IMR-90 (cell line): ENCODE measurements around the gene FUT7.

Experiments
- BHLHE40 ChIP-seq: fragments of 150-350 bp; IDR thresholded peaks from 2 replicates; pipeline ENCODE4 v1.6.1; 2016; ENCODE audit warnings: mild to moderate bottlenecking, low read depth, low read length
- CEBPB ChIP-seq: IDR thresholded peaks from 2 replicates; pipeline ENCODE4 v1.6.1; 2012; ENCODE audit warnings: low read depth, low read length, improper control_type of control experiment
- FOS ChIP-seq: fragments of 150-350 bp; IDR thresholded peaks from 2 replicates; pipeline ENCODE4 v1.6.1; 2016; ENCODE audit warnings: low read depth, low read length
- MAFK ChIP-seq: IDR thresholded peaks from 2 replicates; pipeline ENCODE4 v1.6.1; 2012; ENCODE audit warnings: low read depth, low read length, improper control_type of control experiment
- MAZ ChIP-seq: IDR thresholded peaks from 2 replicates; pipeline ENCODE4 v1.6.1; 2012; ENCODE audit warnings: low read depth, mild to moderate bottlenecking, low read length, improper control_type of control experiment, moderate library complexity, borderline replicate concordance
- POLR2A ChIP-seq: IDR thresholded peaks from 2 replicates; pipeline ENCODE4 v1.6.1; 2012; ENCODE audit warnings: mild to moderate bottlenecking, low read depth, low read length
- RAD21 ChIP-seq: IDR thresholded peaks from 2 replicates; pipeline ENCODE4 v1.6.1; 2012; ENCODE audit warnings: low read length, improper control_type of control experiment
- RCOR1 ChIP-seq: IDR thresholded peaks from 2 replicates; pipeline ENCODE4 v1.6.1; 2012; ENCODE audit warnings: mild to moderate bottlenecking, low read length, improper control_type of control experiment; ENCODE audit not compliant: insufficient replicate concordance
- RFX5 ChIP-seq: IDR thresholded peaks from 2 replicates; pipeline ENCODE4 v1.8.0; 2012; ENCODE audit warnings: low read depth, mild to moderate bottlenecking, low read length, moderate library complexity
- SMC3 ChIP-seq: fragments of 150-350 bp; IDR thresholded peaks from 2 replicates; pipeline ENCODE4 v1.6.1; 2016; ENCODE audit warnings: low read depth, mild to moderate bottlenecking, antibody characterized with exemption, low read length, moderate library complexity
- USF2 ChIP-seq: fragments of 150-350 bp; IDR thresholded peaks from 2 replicates; pipeline ENCODE4 v1.6.1; 2017; ENCODE audit warnings: mild to moderate bottlenecking, antibody characterized with exemption, low read length, low read depth
- TF ChIP-seq, protein P1 (sequence below): conservative IDR thresholded peaks from 2 replicates; pipeline ENCODE4 v1.5.1; 2012; ENCODE audit warnings: mild to moderate bottlenecking, low read depth, low read length, improper control_type of control experiment

DNA sequence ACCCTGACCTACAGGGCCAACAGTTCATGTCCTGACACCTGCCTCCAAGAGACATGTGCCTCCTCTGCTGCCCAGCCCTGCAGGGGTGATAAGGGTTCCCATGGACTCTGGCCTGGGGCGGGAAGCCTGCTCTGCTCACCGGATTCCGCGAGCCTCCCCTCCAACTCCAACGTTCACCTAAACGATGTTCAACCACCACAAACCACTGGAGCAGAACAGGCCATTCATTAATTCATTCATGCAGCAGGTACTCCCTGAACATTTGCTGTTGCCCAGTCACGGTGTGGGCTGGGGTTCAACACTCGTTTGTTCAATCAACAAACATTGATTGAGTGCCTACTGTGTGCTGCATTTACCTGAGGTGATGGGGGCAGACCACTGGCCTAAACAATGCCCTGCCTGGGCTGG, 42.1 kb upstream of the FUT7 start:
- TF ChIP-seq POLR2A = no peak
- TF ChIP-seq, protein P1, sequence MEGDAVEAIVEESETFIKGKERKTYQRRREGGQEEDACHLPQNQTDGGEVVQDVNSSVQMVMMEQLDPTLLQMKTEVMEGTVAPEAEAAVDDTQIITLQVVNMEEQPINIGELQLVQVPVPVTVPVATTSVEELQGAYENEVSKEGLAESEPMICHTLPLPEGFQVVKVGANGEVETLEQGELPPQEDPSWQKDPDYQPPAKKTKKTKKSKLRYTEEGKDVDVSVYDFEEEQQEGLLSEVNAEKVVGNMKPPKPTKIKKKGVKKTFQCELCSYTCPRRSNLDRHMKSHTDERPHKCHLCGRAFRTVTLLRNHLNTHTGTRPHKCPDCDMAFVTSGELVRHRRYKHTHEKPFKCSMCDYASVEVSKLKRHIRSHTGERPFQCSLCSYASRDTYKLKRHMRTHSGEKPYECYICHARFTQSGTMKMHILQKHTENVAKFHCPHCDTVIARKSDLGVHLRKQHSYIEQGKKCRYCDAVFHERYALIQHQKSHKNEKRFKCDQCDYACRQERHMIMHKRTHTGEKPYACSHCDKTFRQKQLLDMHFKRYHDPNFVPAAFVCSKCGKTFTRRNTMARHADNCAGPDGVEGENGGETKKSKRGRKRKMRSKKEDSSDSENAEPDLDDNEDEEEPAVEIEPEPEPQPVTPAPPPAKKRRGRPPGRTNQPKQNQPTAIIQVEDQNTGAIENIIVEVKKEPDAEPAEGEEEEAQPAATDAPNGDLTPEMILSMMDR = no peak
- TF ChIP-seq CEBPB = no peak
- no peak for TF ChIP-seq SMC3
- no peak for TF ChIP-seq RAD21
- TF ChIP-seq BHLHE40 = no peak
- TF ChIP-seq MAFK = no peak
- no peak for TF ChIP-seq RCOR1
- no peak for TF ChIP-seq RFX5
- no peak for TF ChIP-seq FOS
- TF ChIP-seq MAZ = no peak
- TF ChIP-seq USF2 = no peak
